ENCODE measurements around the gene NNT. TPM values are rescaled to one million over a fixed set of nuclear protein-coding genes. Genes with fewer than 3 reads are reported as not detected.

Gene NNT
- total and polyA plus RNA-seq, 9 donors, result 67.0 to 92.1 (median 77.9) TPM

DNA sequence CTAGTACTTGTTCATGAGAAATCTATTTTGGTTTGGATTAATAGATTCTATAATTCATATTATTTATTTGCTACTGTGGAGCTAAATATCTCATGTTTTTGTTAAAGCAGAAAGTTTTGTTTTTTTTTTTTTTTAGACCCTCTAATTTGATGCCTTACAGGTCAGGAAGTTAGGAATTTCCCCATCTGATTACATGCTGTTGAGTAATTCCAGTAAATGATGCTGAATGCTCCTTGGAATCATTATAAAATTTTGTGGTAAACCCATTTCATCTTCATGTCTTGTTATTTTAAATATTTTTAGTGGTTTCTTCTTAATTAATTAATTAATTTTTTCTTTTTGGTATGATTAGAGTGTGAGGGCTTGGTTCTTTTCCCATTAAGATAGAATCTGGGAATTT lies 35.6 kb downstream of the NNT start:
- Histone ChIP-seq H3K4me1 (ENCODE audit: control insufficient read depth, insufficient read depth, low read length) (no peaks in the 10 kb centered on the region), H3K27ac (ENCODE audit: low read length) (no peak overlapping the region), H3K27me3 (ENCODE audit: control insufficient read depth, insufficient read depth, low read length) (no peaks in the 10 kb centered on the region), H3K9me3 (replicated peaks; ENCODE audit: control insufficient read depth, low read depth, low read length) (no peaks in the 10 kb centered on the region), H3K36me3 (ENCODE audit: control insufficient read depth, insufficient read depth, low read length) (peaks cover 14% of the 10 kb centered on the region), H3K4me3 (ENCODE audit: low read length) (no peak overlapping the region)
- DNase-seq, result no peak

DNA sequence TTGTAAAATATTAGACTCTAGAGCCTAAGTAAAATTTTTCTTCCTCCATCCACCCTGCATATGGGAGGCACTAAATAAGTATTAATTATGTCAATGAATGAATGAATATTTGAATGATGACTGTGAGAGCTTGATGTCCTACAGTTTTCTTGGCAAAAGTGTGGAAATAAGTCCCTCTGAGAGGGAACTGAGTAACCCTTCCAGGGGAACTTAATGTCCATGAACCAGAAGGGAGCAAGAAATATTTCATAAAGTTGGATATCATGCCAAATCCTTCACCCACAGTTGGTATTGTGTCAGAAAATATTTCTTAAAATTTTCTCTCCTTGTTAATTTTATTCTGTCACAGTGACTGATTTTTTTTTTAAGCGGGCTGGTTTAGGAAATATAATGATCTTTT lies 36.6 kb downstream of the NNT start:
- H3K27ac ChIP-seq (ENCODE audit: low read length), result no peak overlapping the region
- no peak for DNase-seq
- no CpG with 5 or more reads among the region's 1 CpG for WGBS (ENCODE audit: insufficient coverage)
- no peaks in the 10 kb centered on the region for H3K9me3 ChIP-seq (replicated peaks; ENCODE audit: control insufficient read depth, low read depth, low read length)
- no peaks in the 10 kb centered on the region for H3K4me1 ChIP-seq (ENCODE audit: control insufficient read depth, insufficient read depth, low read length)
- H3K36me3 ChIP-seq (ENCODE audit: control insufficient read depth, insufficient read depth, low read length), result peaks cover 12% of the 10 kb centered on the region
- no peaks in the 10 kb centered on the region for H3K27me3 ChIP-seq (ENCODE audit: control insufficient read depth, insufficient read depth, low read length)
- no peak overlapping the region for H3K4me3 ChIP-seq (ENCODE audit: low read length)

DNA sequence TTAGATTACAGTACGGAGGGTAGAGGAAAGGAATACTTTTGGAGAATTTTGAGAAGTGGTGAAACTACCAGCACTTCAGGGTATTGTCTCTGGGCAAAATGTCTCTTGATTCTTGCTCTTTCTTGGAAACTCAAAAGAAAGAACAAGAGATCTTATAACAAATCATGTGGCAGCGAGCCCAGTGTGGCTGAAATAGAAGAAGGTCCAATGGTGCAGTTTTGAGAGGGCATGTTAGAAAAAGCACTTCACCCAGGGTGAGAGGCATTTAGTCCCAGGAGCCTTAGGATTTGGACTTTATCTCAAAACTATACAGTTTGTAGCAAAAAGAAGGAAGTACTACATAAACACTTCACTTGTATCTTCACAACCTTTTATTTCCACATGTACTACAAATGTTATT lies 39.4 kb downstream of the NNT start:
- Histone ChIP-seq H3K4me1 (ENCODE audit: control insufficient read depth, insufficient read depth, low read length) (no peaks in the 10 kb centered on the region), H3K27ac (ENCODE audit: low read length) (no peak overlapping the region), H3K4me3 (ENCODE audit: low read length) (no peak overlapping the region), H3K36me3 (ENCODE audit: control insufficient read depth, insufficient read depth, low read length) (peaks cover 7% of the 10 kb centered on the region), H3K9me3 (replicated peaks; ENCODE audit: control insufficient read depth, low read depth, low read length) (no peaks in the 10 kb centered on the region), H3K27me3 (ENCODE audit: control insufficient read depth, insufficient read depth, low read length) (no peaks in the 10 kb centered on the region)
- DNase-seq, result no peak
- WGBS (ENCODE audit: insufficient coverage), result no CpG with 5 or more reads among the region's 2 CpGs

DNA sequence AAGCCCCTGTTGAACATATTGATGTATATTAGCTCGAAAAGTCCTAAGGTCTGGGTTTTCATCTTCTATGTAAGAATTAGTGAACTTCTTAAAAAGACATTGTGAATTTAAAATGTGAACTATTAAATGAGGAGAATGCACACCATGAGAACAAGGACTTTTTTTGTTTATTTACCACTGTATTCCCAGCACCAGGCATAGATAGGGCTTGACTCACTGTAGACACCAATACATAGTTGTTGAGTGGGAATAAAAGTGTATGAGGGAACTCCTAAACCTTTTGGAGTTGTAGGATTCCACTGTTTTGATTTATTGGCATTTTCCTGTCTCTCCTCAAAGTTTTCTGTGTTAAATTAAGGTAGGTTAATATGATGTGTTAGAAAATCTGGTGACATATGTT lies 40.3 kb downstream of the NNT start:
- Histone ChIP-seq H3K4me1 (ENCODE audit: control insufficient read depth, insufficient read depth, low read length) (no peaks in the 10 kb centered on the region), H3K27ac (ENCODE audit: low read length) (no peak overlapping the region), H3K4me3 (ENCODE audit: low read length) (no peak overlapping the region), H3K27me3 (ENCODE audit: control insufficient read depth, insufficient read depth, low read length) (no peaks in the 10 kb centered on the region), H3K9me3 (replicated peaks; ENCODE audit: control insufficient read depth, low read depth, low read length) (no peaks in the 10 kb centered on the region), H3K36me3 (ENCODE audit: control insufficient read depth, insufficient read depth, low read length) (peaks cover 7% of the 10 kb centered on the region)
- DNase-seq, result no peak
- 100% methylated on average over 1 of the region's 1 CpG for WGBS (ENCODE audit: insufficient coverage)

DNA sequence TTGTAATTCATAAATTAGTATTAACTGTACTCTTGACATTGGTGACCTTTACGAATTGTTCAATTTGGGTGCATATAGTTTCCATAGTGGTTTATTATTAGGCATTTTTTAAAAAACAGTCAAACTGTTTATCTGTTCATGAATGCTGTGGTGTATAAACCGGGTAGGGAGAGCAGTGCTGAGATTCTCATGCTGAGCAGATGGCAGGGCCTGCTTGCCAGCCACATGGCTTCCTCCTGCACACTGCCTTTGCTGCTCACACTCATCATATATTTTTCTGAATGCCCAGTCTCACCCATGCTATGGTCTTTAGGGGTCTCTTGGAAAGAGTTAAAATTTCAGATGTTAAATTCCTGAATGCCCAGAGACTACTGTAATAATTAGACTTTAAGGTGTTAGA lies 40.8 kb downstream of the NNT start:
- 80% methylated on average over 1 of the region's 2 CpGs for WGBS (ENCODE audit: insufficient coverage)
- no peaks in the 10 kb centered on the region for H3K9me3 ChIP-seq (replicated peaks; ENCODE audit: control insufficient read depth, low read depth, low read length)
- no peak overlapping the region for H3K4me3 ChIP-seq (ENCODE audit: low read length)
- no peak for DNase-seq
- no peaks in the 10 kb centered on the region for H3K27me3 ChIP-seq (ENCODE audit: control insufficient read depth, insufficient read depth, low read length)
- H3K27ac ChIP-seq (ENCODE audit: low read length), result no peak overlapping the region
- H3K4me1 ChIP-seq (ENCODE audit: control insufficient read depth, insufficient read depth, low read length), result no peaks in the 10 kb centered on the region
- peaks cover 10% of the 10 kb centered on the region for H3K36me3 ChIP-seq (ENCODE audit: control insufficient read depth, insufficient read depth, low read length)

DNA sequence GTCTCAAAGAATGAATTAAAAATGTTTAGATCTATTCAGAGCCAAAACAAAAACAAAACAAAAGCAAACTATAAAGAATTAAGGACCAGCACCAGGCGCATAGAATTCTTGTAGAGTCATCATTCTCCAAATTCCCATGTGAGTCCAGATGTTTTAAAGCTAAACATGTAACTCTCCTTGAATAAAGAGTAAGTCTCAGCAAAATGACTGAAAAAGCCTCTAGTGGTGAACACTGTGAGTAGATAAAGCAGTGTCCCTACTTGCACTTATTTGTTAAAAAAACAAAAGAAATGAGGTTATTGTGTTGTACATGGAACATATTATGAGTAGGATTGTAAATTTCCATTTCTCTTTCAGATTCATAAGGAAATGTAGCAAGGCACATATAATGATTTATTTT lies 44.0 kb downstream of the NNT start:
- H3K27me3 ChIP-seq (ENCODE audit: control insufficient read depth, insufficient read depth, low read length), result no peaks in the 10 kb centered on the region
- H3K4me3 ChIP-seq (ENCODE audit: low read length), result no peak overlapping the region
- no peak overlapping the region for H3K27ac ChIP-seq (ENCODE audit: low read length)
- peaks cover 30% of the 10 kb centered on the region for H3K36me3 ChIP-seq (ENCODE audit: control insufficient read depth, insufficient read depth, low read length)
- H3K4me1 ChIP-seq (ENCODE audit: control insufficient read depth, insufficient read depth, low read length), result no peaks in the 10 kb centered on the region
- peak; percentile 89 for DNase-seq
- H3K9me3 ChIP-seq (replicated peaks; ENCODE audit: control insufficient read depth, low read depth, low read length), result no peaks in the 10 kb centered on the region
- no CpG with 5 or more reads among the region's 1 CpG for WGBS (ENCODE audit: insufficient coverage)

DNA sequence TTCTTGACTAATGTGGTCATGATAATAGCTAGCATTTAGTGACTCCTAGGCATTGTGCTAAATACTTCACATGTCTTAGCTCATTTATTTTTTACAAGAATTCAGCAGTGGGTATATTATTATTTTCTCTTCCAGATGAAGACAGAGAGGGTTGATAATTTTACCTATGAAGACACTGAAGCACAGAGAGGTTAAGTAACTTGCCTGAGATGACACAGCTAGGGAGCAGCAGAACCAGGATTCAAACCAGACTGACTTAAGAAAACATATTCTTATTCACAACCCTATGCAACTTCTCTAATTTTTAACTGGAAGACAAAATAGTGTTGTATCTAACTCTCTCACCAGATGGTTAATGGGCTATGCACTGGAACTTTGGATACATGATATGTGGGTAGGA lies 44.8 kb downstream of the NNT start:
- Histone ChIP-seq H3K4me1 (ENCODE audit: control insufficient read depth, insufficient read depth, low read length) (no peaks in the 10 kb centered on the region), H3K4me3 (ENCODE audit: low read length) (no peak overlapping the region), H3K27ac (ENCODE audit: low read length) (no peak overlapping the region), H3K9me3 (replicated peaks; ENCODE audit: control insufficient read depth, low read depth, low read length) (no peaks in the 10 kb centered on the region), H3K27me3 (ENCODE audit: control insufficient read depth, insufficient read depth, low read length) (no peaks in the 10 kb centered on the region), H3K36me3 (ENCODE audit: control insufficient read depth, insufficient read depth, low read length) (peaks cover 32% of the 10 kb centered on the region)
- no peak for DNase-seq

DNA sequence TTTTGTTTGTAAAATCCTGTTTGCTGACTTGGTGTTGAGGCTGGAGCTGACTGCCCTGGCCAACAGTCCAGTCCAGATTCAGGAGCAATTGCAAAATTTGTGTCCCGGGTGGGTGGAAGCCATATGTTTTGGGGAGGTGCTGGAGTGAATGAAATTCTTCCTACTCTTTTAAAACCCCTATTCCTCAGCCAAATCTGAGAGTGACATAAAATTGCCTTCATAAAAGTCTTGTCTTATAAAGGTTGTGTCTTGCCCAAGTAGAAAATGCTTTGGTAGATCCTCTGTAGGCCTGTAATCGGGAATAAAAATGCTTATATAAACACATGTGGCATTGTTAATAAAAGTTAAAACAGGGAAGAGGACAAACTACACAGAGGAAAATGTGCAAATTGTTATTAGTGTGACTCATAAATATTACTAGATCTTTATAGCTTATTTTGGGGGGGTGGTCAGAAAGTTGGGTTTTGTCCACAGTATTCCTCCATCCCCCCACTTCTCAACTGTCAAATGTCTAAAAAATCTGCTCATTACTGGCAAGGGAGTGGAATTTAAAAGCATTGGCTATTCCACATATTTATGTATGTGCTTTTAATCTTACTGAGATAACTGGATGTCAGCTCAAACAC lies 45.6 kb downstream of the NNT start:
- Histone ChIP-seq H3K4me3 (ENCODE audit: low read length) (no peak overlapping the region), H3K4me1 (ENCODE audit: control insufficient read depth, insufficient read depth, low read length) (no peaks in the 10 kb centered on the region), H3K9me3 (replicated peaks; ENCODE audit: control insufficient read depth, low read depth, low read length) (no peaks in the 10 kb centered on the region), H3K27ac (ENCODE audit: low read length) (no peak overlapping the region), H3K36me3 (ENCODE audit: control insufficient read depth, insufficient read depth, low read length) (peaks cover 35% of the 10 kb centered on the region), H3K27me3 (ENCODE audit: control insufficient read depth, insufficient read depth, low read length) (no peaks in the 10 kb centered on the region)
- WGBS (ENCODE audit: insufficient coverage), result no CpG with 5 or more reads among the region's 2 CpGs
- peak; percentile 76 for DNase-seq

DNA sequence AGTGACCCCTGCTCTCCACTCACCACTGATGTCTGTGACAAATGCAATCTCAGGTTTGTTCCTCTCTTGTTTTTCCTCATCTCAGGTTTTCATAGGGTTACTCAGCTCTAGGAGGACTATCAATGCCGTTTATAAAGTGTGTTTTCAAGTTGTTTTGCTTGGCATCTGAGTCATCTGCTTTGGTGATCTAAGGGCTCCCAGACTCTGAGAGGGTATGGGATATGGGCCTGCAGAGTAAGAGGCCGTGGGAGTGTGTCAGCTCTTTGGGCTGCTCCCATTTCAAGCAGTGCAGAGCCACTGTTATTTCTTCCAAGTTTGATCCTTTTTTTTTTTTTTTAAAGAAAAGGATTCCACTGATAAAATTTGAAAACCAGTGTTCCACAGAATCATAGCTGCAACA lies 46.3 kb downstream of the NNT start:
- Histone ChIP-seq H3K9me3 (replicated peaks; ENCODE audit: control insufficient read depth, low read depth, low read length) (no peaks in the 10 kb centered on the region), H3K27ac (ENCODE audit: low read length) (no peak overlapping the region), H3K36me3 (ENCODE audit: control insufficient read depth, insufficient read depth, low read length) (peaks cover 35% of the 10 kb centered on the region), H3K4me3 (ENCODE audit: low read length) (no peak overlapping the region), H3K4me1 (ENCODE audit: control insufficient read depth, insufficient read depth, low read length) (no peaks in the 10 kb centered on the region), H3K27me3 (ENCODE audit: control insufficient read depth, insufficient read depth, low read length) (no peaks in the 10 kb centered on the region)
- no peak for DNase-seq
- WGBS (ENCODE audit: insufficient coverage), result 40% methylated on average over 1 of the region's 2 CpGs

DNA sequence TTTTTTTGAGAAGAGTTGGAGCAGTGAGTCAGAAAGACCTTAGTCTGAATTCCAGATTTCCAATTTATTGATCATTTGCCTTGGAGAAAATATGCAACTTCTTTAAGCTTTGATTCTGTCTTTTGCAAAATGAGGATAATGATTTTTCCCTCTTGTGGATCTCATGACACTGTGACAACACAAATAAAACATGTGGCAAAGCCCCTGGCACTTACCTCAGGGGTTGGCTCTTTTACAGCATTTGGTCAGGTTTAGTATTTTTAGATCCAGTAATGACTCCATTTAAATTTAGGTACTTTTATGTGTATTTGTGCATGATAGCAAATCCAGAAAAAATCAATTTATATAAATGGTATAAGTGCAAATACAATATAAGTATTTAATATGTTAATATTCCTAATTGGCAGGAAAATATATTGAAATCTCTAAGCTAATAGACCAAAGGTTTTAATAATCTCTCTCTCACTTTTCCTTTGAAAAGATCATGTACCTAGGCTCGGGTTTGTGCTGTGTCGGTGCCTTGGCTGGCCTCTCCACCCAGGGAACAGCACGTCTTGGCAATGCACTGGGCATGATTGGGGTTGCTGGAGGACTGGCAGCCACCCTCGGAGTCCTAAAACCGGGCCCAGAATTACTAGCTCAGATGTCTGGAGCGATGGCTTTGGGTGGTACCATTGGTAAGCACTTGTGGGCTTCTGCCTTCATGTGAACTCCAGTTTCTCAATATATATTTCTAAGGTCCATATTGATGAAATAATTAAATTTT lies 49.7 kb downstream of the NNT start:
- Histone ChIP-seq H3K27ac (ENCODE audit: low read length) (no peak overlapping the region), H3K9me3 (replicated peaks; ENCODE audit: control insufficient read depth, low read depth, low read length) (no peaks in the 10 kb centered on the region), H3K4me1 (ENCODE audit: control insufficient read depth, insufficient read depth, low read length) (no peaks in the 10 kb centered on the region), H3K36me3 (ENCODE audit: control insufficient read depth, insufficient read depth, low read length) (peaks cover 45% of the 10 kb centered on the region), H3K27me3 (ENCODE audit: control insufficient read depth, insufficient read depth, low read length) (no peaks in the 10 kb centered on the region), H3K4me3 (ENCODE audit: low read length) (no peak overlapping the region)
- peak; percentile 36 for DNase-seq
- 78% methylated on average over 3 of the region's 6 CpGs for WGBS (ENCODE audit: insufficient coverage)
